ENCODE results near the gene FTL.

The FTL gene

GRCh38 chr19:48946463-48947257 lies 18.4 kb upstream of the FTL start:
- no peak for DNase-seq (ENCODE audit: low read depth)

DNA sequence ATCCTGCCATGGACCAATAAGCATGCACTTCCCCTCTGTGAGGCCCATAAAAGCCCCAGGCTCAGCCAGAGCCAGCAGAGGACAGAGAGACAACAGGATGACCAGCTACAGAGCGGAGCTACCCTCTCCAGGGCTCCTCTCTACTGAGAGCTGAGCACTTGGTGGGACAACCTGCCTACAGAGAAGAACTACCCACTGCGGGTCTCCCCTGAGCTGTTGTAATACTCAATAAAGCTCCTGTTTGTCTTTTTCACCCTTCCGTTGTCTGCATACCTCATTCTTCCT lies 17.9 kb upstream of the FTL start:
- no peak for DNase-seq (ENCODE audit: low read depth)

DNA sequence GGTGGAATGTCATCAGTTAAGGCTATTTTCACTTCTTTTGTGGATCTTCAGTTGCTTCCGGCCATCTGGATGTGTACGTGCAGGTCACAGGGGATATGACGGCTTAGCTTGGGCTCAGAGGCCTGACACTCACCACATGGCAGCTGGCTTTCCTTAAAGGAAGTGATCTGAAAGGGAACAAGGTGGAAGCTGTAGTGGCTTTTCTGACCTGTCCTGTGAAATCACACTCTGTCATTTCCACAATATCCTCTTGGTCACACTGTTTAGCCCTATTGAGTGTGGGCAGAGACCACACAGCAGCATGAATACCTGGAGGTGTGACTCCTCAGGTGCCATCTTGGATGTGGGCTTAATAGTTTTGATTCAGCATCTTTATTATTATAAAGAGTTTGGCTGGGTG lies 14.9 kb upstream of the FTL start:
- no peak for DNase-seq (ENCODE audit: low read depth)

- DNase-seq (ENCODE audit: low read depth) = no peak
Measured at GRCh38 chr19:48950830-48951519, 14.1 kb upstream of the FTL start.

- DNase-seq (ENCODE audit: low read depth) = no peak
Measured at GRCh38 chr19:48953141-48953540, 12.0 kb upstream of the FTL start.

- DNase-seq (ENCODE audit: low read depth) = no peak
Measured at GRCh38 chr19:48953990-48954594, 11.0 kb upstream of the FTL start.

DNA sequence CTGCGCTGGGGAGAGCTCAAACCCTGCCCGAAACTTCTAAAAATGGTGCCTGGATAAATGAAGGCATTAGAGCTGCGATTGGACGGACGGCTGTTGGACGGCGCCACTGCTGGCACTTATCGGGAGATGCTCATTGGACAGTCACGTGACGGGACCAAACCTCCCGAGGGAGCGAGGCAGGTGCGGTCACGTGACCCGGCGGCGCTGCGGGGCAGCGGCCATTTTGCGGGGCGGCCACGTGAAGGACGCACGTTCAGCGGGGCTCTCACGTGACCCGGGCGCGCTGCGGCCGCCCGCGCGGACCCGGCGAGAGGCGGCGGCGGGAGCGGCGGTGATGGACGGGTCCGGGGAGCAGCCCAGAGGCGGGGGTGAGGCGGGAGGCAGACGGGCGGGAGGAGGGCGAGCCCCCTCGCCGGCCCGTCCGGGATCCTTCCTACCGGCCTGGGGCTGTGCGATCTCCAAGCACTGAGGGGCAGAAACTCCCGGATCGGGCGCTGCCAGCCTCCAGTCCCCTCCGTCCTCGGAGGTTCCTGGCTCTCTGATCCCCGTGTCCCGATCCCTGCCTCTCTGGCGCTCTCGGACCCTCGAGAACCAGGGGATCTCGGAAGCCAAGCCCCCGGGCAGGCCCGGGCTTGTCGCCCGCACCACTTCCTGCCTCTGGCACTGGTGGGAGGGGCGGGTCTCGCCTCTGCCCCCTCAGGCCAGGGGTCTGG lies 10.4 kb upstream of the FTL start, which contains the start of gene BAX:
TSS of gene BAX (plus strand) at position 281 of the 713 bp plus-strand sequence. CDS start at position 335, 54 bp downstream.
- peak; percentile 98 for DNase-seq (ENCODE audit: low read depth)

DNA sequence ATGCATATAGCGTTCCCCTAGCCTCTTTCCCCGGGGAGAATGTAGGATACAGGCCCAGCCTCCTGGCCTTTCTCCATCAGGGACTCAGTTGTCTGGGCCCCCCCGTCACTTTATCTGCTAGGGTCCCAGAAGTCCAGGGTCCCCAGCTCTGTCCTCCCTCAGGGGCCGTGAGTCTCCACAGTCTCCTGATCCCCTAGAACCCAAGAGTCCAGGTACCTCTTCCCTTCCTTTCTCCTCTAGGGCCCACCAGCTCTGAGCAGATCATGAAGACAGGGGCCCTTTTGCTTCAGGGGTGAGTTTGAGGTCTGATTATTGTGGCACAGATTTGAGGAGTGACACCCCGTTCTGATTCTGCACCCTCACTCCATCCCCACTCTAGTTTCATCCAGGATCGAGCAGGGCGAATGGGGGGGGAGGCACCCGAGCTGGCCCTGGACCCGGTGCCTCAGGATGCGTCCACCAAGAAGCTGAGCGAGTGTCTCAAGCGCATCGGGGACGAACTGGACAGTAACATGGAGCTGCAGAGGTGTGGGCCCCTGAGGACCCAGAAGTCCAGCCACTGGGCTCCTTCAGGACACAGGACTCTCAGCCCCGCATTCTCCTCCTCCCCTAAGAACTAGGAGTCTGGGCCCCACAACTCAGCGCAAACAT lies 9.7 kb upstream of the FTL start:
- no peak for DNase-seq (ENCODE audit: low read depth)

- no peak for DNase-seq (ENCODE audit: low read depth)
Measured at GRCh38 chr19:48958006-48958405, 7.1 kb upstream of the FTL start.

- DNase-seq (ENCODE audit: low read depth) = no peak
Measured at GRCh38 chr19:48959341-48960239, 5.5 kb upstream of the FTL start.

- no peak for DNase-seq (ENCODE audit: low read depth)
Measured at GRCh38 chr19:48961051-48961649, 4.0 kb upstream of the FTL start.

- no peak for DNase-seq (ENCODE audit: low read depth)
Measured at GRCh38 chr19:48961673-48962028, 3.5 kb upstream of the FTL start.

- no peak for DNase-seq (ENCODE audit: low read depth)
Measured at GRCh38 chr19:48962029-48962848, 2.9 kb upstream of the FTL start.

DNA sequence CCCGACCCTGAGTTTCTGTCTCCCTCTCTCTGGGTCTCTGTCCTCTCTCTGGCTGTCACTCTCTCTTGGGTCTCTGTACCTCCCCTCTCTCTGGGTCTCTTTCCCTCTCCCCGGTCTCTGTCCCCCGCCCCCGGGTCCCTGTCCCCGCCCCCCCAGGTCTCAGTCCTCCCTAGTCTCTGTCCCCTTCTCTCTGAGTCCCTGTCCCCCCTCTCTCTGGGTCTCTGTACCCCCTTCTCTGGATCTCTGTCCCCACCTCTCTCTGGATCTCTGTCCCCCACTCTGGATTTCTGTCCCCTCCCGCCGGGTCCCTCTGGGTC lies 2.3 kb upstream of the FTL start:
- DNase-seq (ENCODE audit: low read depth) = no peak

- DNase-seq (ENCODE audit: low read depth) = peak; percentile 75
Measured at GRCh38 chr19:48963371-48964204, 1.5 kb upstream of the FTL start.

GRCh38 chr19:48964205-48965039 lies 687 bp upstream of the FTL start:
- DNase-seq (ENCODE audit: low read depth) = no peak

GRCh38 chr19:48965806-48966540 lies 864 bp downstream of the FTL start:
- DNase-seq (ENCODE audit: low read depth) = peak; percentile 82
